Ovary (tissue), 9 donors: ENCODE results near the gene PSD4. TPM values are rescaled to one million over a fixed set of nuclear protein-coding genes. Genes with fewer than 3 reads are reported as not detected.

ENCODE experiments used
- DNase-seq, 5 donors: peaks; one replicate each; pipeline ENCODE4 v3.0.0-alpha.2; 2019 to 2020
- H3K27ac ChIP-seq, 2 donors: fragments of 200-600 bp; one replicate each; pipeline versions ENCODE4 v1.5.1 to v1.8.0; 2019 to 2022
- H3K27me3 ChIP-seq: fragments of 200-600 bp; one replicate; pipeline ENCODE4 v1.8.0; 2022
- H3K36me3 ChIP-seq: fragments of 200-600 bp; sonication (generic); one replicate; pipeline ENCODE4 v1.5.1; 2019
- H3K4me1 ChIP-seq: one replicate; pipeline ENCODE4 v1.8.1; 2013; ENCODE audit warnings: mild to moderate bottlenecking, moderate library complexity; ENCODE audit not compliant: insufficient read depth
- H3K4me3 ChIP-seq: fragments of 200-600 bp; sonication (generic); one replicate; pipeline ENCODE4 v1.5.1; 2017
- H3K9me3 ChIP-seq, 2 donors: fragments of 200-600 bp in 1 of 2; sonication (generic) in 1 of 2; one replicate each; pipeline versions ENCODE4 v1.5.1 to v1.8.1; 2013 to 2019; ENCODE audit warnings: mild to moderate bottlenecking in 1 of 2, moderate library complexity in 1 of 2
- CTCF ChIP-seq, 3 donors: fragments of 450-650 bp in 2 of 3; fragments of 200-600 bp in 1 of 3; IDR thresholded peaks; one replicate each; pipeline versions ENCODE4 v1.5.1 to v1.8.0; 2016 to 2022; ENCODE audit warnings: antibody characterized with exemption in 3 of 3, mild to moderate bottlenecking in 1 of 3
- EP300 ChIP-seq: sonication (generic); formaldehyde crosslinking; IDR thresholded peaks from one replicate; pipeline ENCODE4 v1.6.1; 2017; ENCODE audit warnings: antibody characterized with exemption
- POLR2A ChIP-seq: fragments of 450-650 bp; IDR thresholded peaks from one replicate; pipeline ENCODE4 v1.6.1; 2017; ENCODE audit warnings: antibody characterized with exemption, mild to moderate bottlenecking, moderate library complexity
- WGBS, 3 donors: extraction: QIAGEN DNeasy Blood & Tissue Kit in 1 of 3; methylation state at CpG; one replicate each; pipeline versions ENCODE4 v1.1.5 to v1.1.7; 2013 to 2017; 5-methylcytosine and 5-hydroxymethylcytosine counted together
- intact Hi-C, 4 donors: fragments of 100-400 bp; cut with DNase I; formaldehyde crosslinking; loops; one replicate each; pipeline versions ENCODE4 v1.11.0 to v1.15.1; 2022 to 2023
- polyA plus RNA-seq, 2 donors: library from polyadenylated mRNA; stranded (reverse); fragments of 200-250 nt in 1 of 2; fragments of 350-450 nt in 1 of 2; fragmentation: Illumina TruSeq in 1 of 2; extraction: RNeasy Lipid Tissue Mini Kit (QIAGEN cat#74804) in 1 of 2; gene quantifications; one replicate each; pipeline ENCODE4 v1.2.3, GENCODE V29; 2013 to 2014
- total RNA-seq, 7 donors: library from RNA; depleted of rRNA in 2 of 7; stranded (reverse); fragments of >200 nt in 2 of 7; fragmentation: NEBNext Ultra II Directional in 3 of 7; extraction: Animal tissue kit (Norgen Biotek cat#: 25700) in 3 of 7; gene quantifications; one replicate each; pipeline versions ENCODE4 v1.1.0 to v1.2.4, GENCODE V29; 2016 to 2023
- donor health status: DM: no; HTN: no; CAD: no; lungs with moderate emphysema.
- donor health status: DM: no; HTN: no; CAD: no.
- donor health status: Bipolar disorder and iron deficiency.
- donor health status: DM: yes; HTN: yes; CAD: no.
- donor health status: DM: no; HTN: no; CAD: no.
- donor health status: DM: yes; HTN: yes; CAD: no.

The PSD4 gene
- total and polyA plus RNA-seq, 9 donors, result 1.2 to 14.1 (median 3.4) TPM

- Histone ChIP-seq H3K9me3 (no peaks in the 10 kb centered on the region), H3K4me1 (no peaks in the 10 kb centered on the region), H3K4me3 (no peak overlapping the region), H3K27ac (no peak overlapping the region), H3K36me3 (no peaks in the 10 kb centered on the region), H3K27me3 (no peaks in the 10 kb centered on the region)
- 67 to 71% (median 71%) methylated on average over 8 of the region's 8 CpGs for whole genome bisulfite sequencing, 3 donors
- TF ChIP-seq POLR2A, result no peak
- no peak for TF ChIP-seq EP300
- no peak for TF ChIP-seq CTCF (IDR thresholded peaks at IDR 0.05)
- intact Hi-C loops, result no loop called here
- no peak for DNase-seq
These were observed 1.4 kb downstream of the PSD4 start for GRCh38 chr2:113175042-113175628.

- intact Hi-C loops, result no loop called here
- Histone ChIP-seq H3K36me3 (no peaks in the 10 kb centered on the region), H3K9me3 (no peaks in the 10 kb centered on the region), H3K4me3 (no peak overlapping the region), H3K4me1 (no peaks in the 10 kb centered on the region), H3K27ac (no peak overlapping the region), H3K27me3 (no peaks in the 10 kb centered on the region)
- WGBS, 3 donors, result 57 to 69% (median 63%) methylated on average over 11 of the region's 11 CpGs
- DNase-seq, result no peak
- no peak for TF ChIP-seq EP300
- TF ChIP-seq POLR2A, result no peak
- TF ChIP-seq CTCF (IDR thresholded peaks at IDR 0.05), result no peak
These were observed 2.2 kb downstream of the PSD4 start for GRCh38 chr2:113175736-113176695.

- Histone ChIP-seq H3K4me3 (no peak overlapping the region), H3K9me3 (no peaks in the 10 kb centered on the region), H3K27me3 (no peaks in the 10 kb centered on the region), H3K36me3 (no peaks in the 10 kb centered on the region), H3K4me1 (peaks cover 6% of the 10 kb centered on the region), H3K27ac (no peak overlapping the region)
- no peak for DNase-seq
- TF ChIP-seq CTCF (IDR thresholded peaks at IDR 0.05) (no peak), POLR2A (no peak), EP300 (no peak)
- intact Hi-C loops, result no loop called here
- 88 to 93% (median 88%) methylated on average over 7 of the region's 7 CpGs for WGBS, 3 donors
These were observed 3.1 kb downstream of the PSD4 start for GRCh38 chr2:113176696-113177355.

- Histone ChIP-seq H3K9me3 (no peaks in the 10 kb centered on the region), H3K36me3 (no peaks in the 10 kb centered on the region), H3K4me3 (no peak overlapping the region), H3K27ac (no peak overlapping the region), H3K4me1 (peaks cover 6% of the 10 kb centered on the region), H3K27me3 (no peaks in the 10 kb centered on the region)
- intact Hi-C loops, result no loop called here
- 86 to 90% (median 88%) methylated on average over 11 of the region's 11 CpGs for WGBS, 3 donors
- DNase-seq, result no peak
- TF ChIP-seq EP300 (no peak), CTCF (IDR thresholded peaks at IDR 0.05) (no peak), POLR2A (no peak)
These were observed 4.4 kb downstream of the PSD4 start for GRCh38 chr2:113178069-113178746.
